Measurements from ENCODE around the gene CNTN6. TPM values are rescaled to one million over a fixed set of nuclear protein-coding genes. Genes with fewer than 3 reads are reported as not detected.

CNTN6 gene
- total and polyA plus RNA-seq, 11 donors: not detected

- Histone ChIP-seq H3K36me3 (no peaks in the 10 kb centered on the region), H3K4me1 (no peaks in the 10 kb centered on the region), H3K9me3 (no peaks in the 10 kb centered on the region), H3K27me3 (no peaks in the 10 kb centered on the region), H3K27ac (no peak overlapping the region), H3K4me3 (no peak overlapping the region)
- no peak for DNase-seq
- ATAC-seq: no peak
- TF ChIP-seq POLR2A (IDR thresholded peaks at IDR 0.05) (no peak), CTCF (IDR thresholded peaks at IDR 0.05) (no peak)
- intact Hi-C loops (cut with DNase I): no loop called here
- 4 to 22% (median 11%) methylated on average over 2 of the region's 2 CpGs for WGBS, 4 donors
These were observed 79.8 kb downstream of the CNTN6 start for GRCh38 chr3:1172644-1173043.

GRCh38 chr3:1179146-1179545, 86.3 kb downstream of the CNTN6 start:
- Histone ChIP-seq H3K4me3 (no peak overlapping the region), H3K27ac (no peak overlapping the region), H3K9me3 (no peaks in the 10 kb centered on the region), H3K4me1 (no peaks in the 10 kb centered on the region), H3K27me3 (no peaks in the 10 kb centered on the region), H3K36me3 (no peaks in the 10 kb centered on the region)
- TF ChIP-seq POLR2A (IDR thresholded peaks at IDR 0.05) (no peak), CTCF (IDR thresholded peaks at IDR 0.05) (no peak)
- intact Hi-C loops (cut with DNase I): no loop called here
- no peak for DNase-seq
- ATAC-seq: no peak
- WGBS, 4 donors: 34 to 43% (median 39%) methylated on average over 6 of the region's 6 CpGs

- H3K27ac ChIP-seq: no peak overlapping the region
- DNase-seq (no peak), ATAC-seq (no peak)
- H3K4me3 ChIP-seq: no peak overlapping the region
- TF ChIP-seq CTCF (IDR thresholded peaks at IDR 0.05) (no peak), POLR2A (IDR thresholded peaks at IDR 0.05) (no peak)
- no peaks in the 10 kb centered on the region for H3K27me3 ChIP-seq
- no peaks in the 10 kb centered on the region for H3K4me1 ChIP-seq
- 68 to 83% (median 75%) methylated on average over 4 of the region's 4 CpGs for WGBS, 4 donors
- peaks cover 0 to 4% (median 0%) of the 10 kb centered on the region in 12 donors for H3K9me3 ChIP-seq
- H3K36me3 ChIP-seq: no peaks in the 10 kb centered on the region
- intact Hi-C loops (cut with DNase I): no loop called here
These were observed 90.7 kb downstream of the CNTN6 start for GRCh38 chr3:1183320-1184048.

- Histone ChIP-seq H3K4me3 (no peak overlapping the region), H3K36me3 (no peaks in the 10 kb centered on the region), H3K9me3 (peaks cover 0 to 1% (median 0%) of the 10 kb centered on the region in 12 donors), H3K27me3 (no peaks in the 10 kb centered on the region), H3K27ac (no peak overlapping the region), H3K4me1 (no peaks in the 10 kb centered on the region)
- ATAC-seq: no peak
- 83 to 94% (median 86%) methylated on average over 3 of the region's 3 CpGs for WGBS, 4 donors
- intact Hi-C loops (cut with DNase I): no loop called here
- TF ChIP-seq CTCF (IDR thresholded peaks at IDR 0.05) (no peak), POLR2A (IDR thresholded peaks at IDR 0.05) (no peak)
- DNase-seq: no peak
These were observed 97.7 kb downstream of the CNTN6 start for GRCh38 chr3:1190569-1190968.
